H9 (cell line): ENCODE data around the gene TMIGD3. TPM values are rescaled to one million over a fixed set of nuclear protein-coding genes. Genes with fewer than 3 reads are reported as not detected.

Source experiments
- DNase-seq: peaks from one replicate; pipeline ENCODE4 v3.0.0-alpha.2; 2017
- H2AFZ ChIP-seq: one replicate; pipeline ENCODE4 v1.6.1; 2013; ENCODE audit warnings: mild to moderate bottlenecking, low read length, control low read depth, moderate library complexity
- H2AK5ac ChIP-seq: 2 replicates; pipeline ENCODE4 v1.6.1; 2013; ENCODE audit warnings: low read length, control low read depth, mixed read lengths; ENCODE audit not compliant: insufficient read length
- H2BK120ac ChIP-seq: one replicate; pipeline ENCODE4 v1.6.1; 2013; ENCODE audit warnings: low read depth, mild to moderate bottlenecking, low read length, control low read depth, inconsistent platforms; ENCODE audit not compliant: poor library complexity, severe bottlenecking
- H2BK12ac ChIP-seq: 2 replicates; pipeline ENCODE4 v1.6.1; 2013; ENCODE audit warnings: low read length, control low read depth, mixed read lengths, low read depth; ENCODE audit not compliant: insufficient read length
- H2BK15ac ChIP-seq: 2 replicates; pipeline ENCODE4 v1.6.1; 2013; ENCODE audit warnings: low read depth, low read length, control low read depth
- H2BK20ac ChIP-seq: one replicate; pipeline ENCODE4 v1.6.1; 2013; ENCODE audit warnings: low read depth, mild to moderate bottlenecking, low read length, control low read depth, inconsistent platforms; ENCODE audit not compliant: poor library complexity, severe bottlenecking
- H2BK5ac ChIP-seq: 2 replicates; pipeline ENCODE4 v1.6.1; 2013; ENCODE audit warnings: low read length, control low read depth, mixed read lengths; ENCODE audit not compliant: insufficient read length
- H3K14ac ChIP-seq: 2 replicates; pipeline ENCODE4 v1.6.1; 2013; ENCODE audit warnings: low read length, control low read depth; ENCODE audit not compliant: insufficient read depth
- H3K18ac ChIP-seq: 2 replicates; pipeline ENCODE4 v1.6.1; 2013; ENCODE audit warnings: low read depth, mild to moderate bottlenecking, mixed read lengths, low read length, control low read depth; ENCODE audit not compliant: insufficient read length
- H3K23ac ChIP-seq: 2 replicates; pipeline ENCODE4 v1.6.1; 2013; ENCODE audit warnings: low read length, control low read depth, mixed read lengths, low read depth; ENCODE audit not compliant: insufficient read length
- H3K23me2 ChIP-seq: 2 replicates; pipeline ENCODE4 v1.6.1; 2013; ENCODE audit warnings: low read depth, mild to moderate bottlenecking, mixed read lengths, low read length, control low read depth; ENCODE audit not compliant: insufficient read length, poor library complexity, severe bottlenecking
- H3K27ac ChIP-seq: 2 replicates; pipeline ENCODE4 v1.5.1; 2013; ENCODE audit warnings: low read length, control low read depth, mixed read lengths, low read depth; ENCODE audit not compliant: insufficient read length
- H3K27me3 ChIP-seq: 2 replicates; pipeline ENCODE4 v1.6.1; 2013; ENCODE audit warnings: low read length, control low read depth, inconsistent platforms; ENCODE audit not compliant: insufficient read depth
- H3K4ac ChIP-seq: 2 replicates; pipeline ENCODE4 v1.6.1; 2013; ENCODE audit warnings: low read depth, mild to moderate bottlenecking, control low read depth, inconsistent platforms, low read length, moderate library complexity
- H3K4me1 ChIP-seq: 2 replicates; pipeline ENCODE4 v1.6.1; 2013; ENCODE audit warnings: low read length, control low read depth, inconsistent platforms; ENCODE audit not compliant: insufficient read depth
- H3K4me2 ChIP-seq: 2 replicates; pipeline ENCODE4 v1.6.1; 2013; ENCODE audit warnings: low read length, control low read depth, mixed read lengths; ENCODE audit not compliant: insufficient read length, insufficient read depth
- H3K56ac ChIP-seq: 2 replicates; pipeline ENCODE4 v1.6.1; 2013; ENCODE audit warnings: low read depth, mild to moderate bottlenecking, mixed read lengths, low read length, control low read depth; ENCODE audit not compliant: insufficient read length
- H3K79me1 ChIP-seq: 2 replicates; pipeline ENCODE4 v1.6.1; 2013; ENCODE audit warnings: low read depth, mild to moderate bottlenecking, moderate library complexity, low read length, control low read depth, inconsistent platforms; ENCODE audit not compliant: insufficient read depth, poor library complexity, severe bottlenecking
- H3K79me2 ChIP-seq: 2 replicates; pipeline ENCODE4 v1.6.1; 2013; ENCODE audit warnings: low read length, control low read depth, inconsistent platforms; ENCODE audit not compliant: insufficient read depth
- H3K9ac ChIP-seq: 2 replicates; pipeline ENCODE4 v1.6.1; 2013; ENCODE audit warnings: low read length, control low read depth, mixed read lengths; ENCODE audit not compliant: insufficient read length; ENCODE audit errors: extremely low read depth
- H3K9me3 ChIP-seq: one replicate; pipeline ENCODE4 v1.6.1; 2013; ENCODE audit warnings: low read depth, low read length, inconsistent platforms; ENCODE audit not compliant: control insufficient read depth
- H3T11ph ChIP-seq: one replicate; pipeline ENCODE4 v1.6.1; 2013; ENCODE audit warnings: mild to moderate bottlenecking, low read length, control low read depth, inconsistent platforms
- H4K20me1 ChIP-seq: one replicate; pipeline ENCODE4 v1.6.1; 2013; ENCODE audit not compliant: control insufficient read depth, insufficient read length, insufficient read depth
- H4K5ac ChIP-seq: 2 replicates; pipeline ENCODE4 v1.6.1; 2013; ENCODE audit warnings: low read depth, mild to moderate bottlenecking, mixed read lengths, low read length, control low read depth; ENCODE audit not compliant: insufficient read length
- H4K8ac ChIP-seq: replicated peaks from 2 replicates; pipeline ENCODE4 v1.6.1; 2013; ENCODE audit warnings: low read length, control low read depth, mixed read lengths, low read depth; ENCODE audit not compliant: insufficient read length
- H4K91ac ChIP-seq: 2 replicates; pipeline ENCODE4 v1.6.1; 2013; ENCODE audit warnings: low read depth, mild to moderate bottlenecking, moderate library complexity, mixed read lengths, low read length, control low read depth; ENCODE audit not compliant: insufficient read length
- H3K27ac Mint-ChIP-seq, 3 experiments: 2 replicates in 2 of 3; 3 replicates in 1 of 3; pipeline ENCODE4 v1.8.0; 2020 to 2021; ENCODE audit warnings: mixed read lengths in 3 of 3, mild to moderate bottlenecking in 1 of 3, moderate library complexity in 1 of 3
- H3K27me3 Mint-ChIP-seq: 2 replicates; pipeline ENCODE4 v1.8.0; 2021; ENCODE audit warnings: low read depth, mild to moderate bottlenecking, moderate library complexity, mixed read lengths
- H3K36me3 Mint-ChIP-seq, 3 experiments: 2 replicates in 2 of 3; 3 replicates in 1 of 3; pipeline ENCODE4 v1.8.0; 2020 to 2021; ENCODE audit warnings: low read depth in 3 of 3, mixed read lengths in 3 of 3; ENCODE audit not compliant: insufficient read depth in 1 of 3
- H3K4me1 Mint-ChIP-seq, 2 experiments: 2 replicates each; pipeline ENCODE4 v1.8.0; 2020; ENCODE audit warnings: mixed read lengths in 2 of 2
- H3K4me3 Mint-ChIP-seq, 2 experiments: 2 replicates in 1 of 2; 3 replicates in 1 of 2; pipeline ENCODE4 v1.8.0; 2020 to 2021; ENCODE audit warnings: mild to moderate bottlenecking in 2 of 2, mixed read lengths in 2 of 2, moderate library complexity in 1 of 2
- H3K9me3 Mint-ChIP-seq, 2 experiments: 2 replicates in 1 of 2; 3 replicates in 1 of 2; pipeline ENCODE4 v1.8.0; 2020; ENCODE audit warnings: mild to moderate bottlenecking in 2 of 2, mixed read lengths in 2 of 2, moderate library complexity in 1 of 2
- CTCF ChIP-seq: fragments of 200-600 bp; sonication (generic); conservative IDR thresholded peaks from 3 replicates; pipeline ENCODE4 v1.8.0; 2021; ENCODE audit warnings: antibody characterized with exemption, mild to moderate bottlenecking
- WGBS: extraction: QIAGEN DNeasy Blood & Tissue Kit; methylation state at CpG from one replicate; pipeline ENCODE4 v1.1.7; 2013; ENCODE audit warnings: missing lambda C conversion rate, low lambda C conversion rate, mixed read lengths; ENCODE audit not compliant: insufficient read length; ENCODE audit errors: extremely low coverage; 5-methylcytosine and 5-hydroxymethylcytosine counted together
- total RNA-seq: library from RNA; stranded (reverse); gene quantifications from 2 replicates; pipeline ENCODE4 v1.2.1, GENCODE V29; 2021

TMIGD3 gene
- total RNA-seq, 1 experiment from 2014 or later: not detected

- Histone ChIP-seq H2BK12ac (no peak overlapping the region), H2BK5ac (no peak overlapping the region), H2AFZ (no peak overlapping the region), H3K18ac (no peak overlapping the region), H3K56ac (no peak overlapping the region), H2AK5ac (no peak overlapping the region), H3K27me3 (no peaks in the 10 kb centered on the region), H4K5ac (no peak overlapping the region), H3K79me1 (no peaks in the 10 kb centered on the region), H3K79me2 (no peaks in the 10 kb centered on the region), H2BK15ac (no peak overlapping the region), H3K4me2 (no peak overlapping the region), H3K9ac (no peak overlapping the region), H3K4me1 (no peaks in the 10 kb centered on the region), H2BK20ac (no peak overlapping the region), H3K14ac (no peak overlapping the region), H3K23me2 (no peaks in the 10 kb centered on the region), H3K27ac (no peak overlapping the region), H3K9me3 (no peaks in the 10 kb centered on the region), H4K91ac (no peak overlapping the region), H3K4ac (no peak overlapping the region), H4K8ac (no peak overlapping the region), H2BK120ac (no peak overlapping the region), H4K20me1 (no peaks in the 10 kb centered on the region), H3K23ac (no peak overlapping the region), H3T11ph (no peak overlapping the region)
- H3K4me3 Mint-ChIP-seq: no peak overlapping the region
- H3K27me3 Mint-ChIP-seq: no peaks in the 10 kb centered on the region; the same call in 1 of the 2 replicates
- no CpG with 5 or more reads among the region's 4 CpGs for WGBS
- TF ChIP-seq CTCF: no peak
- H3K27ac Mint-ChIP-seq: no peak overlapping the region
- DNase-seq: no peak
- no peaks in the 10 kb centered on the region for H3K9me3 Mint-ChIP-seq
- H3K4me1 Mint-ChIP-seq: no peaks in the 10 kb centered on the region
- no peaks in the 10 kb centered on the region; a peak in 1 of 7 replicates for H3K36me3 Mint-ChIP-seq
Measured at GRCh38 chr1:111474521-111474920, 28.9 kb downstream of the TMIGD3 start.
